GM21360 (cell line): Measurements from ENCODE around the gene XPO6.

ENCODE experiments used
- ATAC-seq: cut with Tn5 transposase; IDR thresholded peaks from one replicate; pipeline ENCODE4 v1.9.1; 2021; ENCODE audit warnings: mild to moderate bottlenecking, moderate library complexity; ENCODE audit not compliant: unreplicated experiment

The XPO6 gene

GRCh38 chr16:28208824-28209223, 2.9 kb downstream of the XPO6 start:
- ATAC-seq: no peak

GRCh38 chr16:28208131-28208530, 3.6 kb downstream of the XPO6 start:
- no peak for ATAC-seq

DNA sequence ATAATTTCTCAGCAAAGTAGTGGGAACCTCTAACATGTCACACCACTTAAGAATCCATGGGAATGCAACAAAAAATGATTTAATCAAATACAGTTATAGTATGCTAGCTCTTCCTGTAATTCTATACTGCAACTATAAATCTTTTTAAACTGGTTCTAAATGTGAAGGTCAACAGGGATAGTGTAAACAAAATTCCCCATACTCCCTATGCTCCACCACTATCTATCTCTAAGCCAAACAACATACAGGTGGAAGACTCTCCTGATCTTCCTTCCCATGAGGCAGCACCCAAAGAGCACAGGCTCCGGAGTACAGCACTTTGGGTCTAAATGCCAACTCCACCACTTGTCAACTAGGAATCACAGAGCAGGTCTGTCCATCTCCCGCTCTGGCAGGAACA, 4.4 kb downstream of the XPO6 start:
- ATAC-seq: no peak

DNA sequence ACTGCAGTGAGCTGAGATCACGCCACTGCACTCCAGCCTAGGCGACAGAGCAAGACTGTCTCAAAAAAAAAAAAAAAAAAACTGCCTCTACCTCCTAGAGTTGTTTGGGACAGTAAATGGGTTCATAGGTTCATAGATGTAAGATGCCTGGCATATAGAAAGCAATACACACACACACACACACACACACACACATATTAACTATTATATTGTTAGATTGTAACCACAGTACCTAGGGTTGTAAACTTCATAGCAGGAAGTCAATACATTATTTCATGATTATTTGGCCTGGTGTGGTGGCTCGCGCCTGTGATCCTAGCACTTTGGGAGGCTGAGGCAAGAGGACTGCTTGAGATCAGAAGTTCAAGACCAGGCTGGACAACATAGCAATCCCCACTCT, 5.8 kb downstream of the XPO6 start:
- no peak for ATAC-seq

GRCh38 chr16:28205117-28205899, 6.5 kb downstream of the XPO6 start:
- ATAC-seq: no peak

- ATAC-seq: no peak
Observed at GRCh38 chr16:28204622-28205021, 7.1 kb downstream of the XPO6 start.

DNA sequence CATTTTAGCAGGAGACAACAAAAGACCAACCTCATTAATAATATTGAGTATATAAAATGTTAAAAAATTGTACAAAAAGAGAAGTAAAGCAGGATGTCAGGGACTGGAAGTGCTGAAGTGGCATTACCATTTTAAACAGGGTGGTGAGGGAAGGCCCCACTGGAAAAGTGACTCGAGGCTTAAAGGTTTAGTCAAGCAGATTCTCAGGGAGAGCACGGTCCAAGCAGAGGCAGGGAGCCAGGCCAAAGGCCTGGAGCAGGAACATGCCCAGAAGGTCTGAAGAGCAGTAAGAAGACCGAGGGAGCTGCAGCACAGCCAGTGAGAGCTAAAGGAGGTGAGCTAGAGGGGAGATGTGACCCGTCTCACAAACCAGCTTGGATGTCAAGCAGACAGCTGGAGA, 7.6 kb downstream of the XPO6 start:
- ATAC-seq: no peak

GRCh38 chr16:28202147-28202746, 9.5 kb downstream of the XPO6 start:
- ATAC-seq: no peak

- ATAC-seq: no peak
Observed at GRCh38 chr16:28200661-28201060, 11.1 kb downstream of the XPO6 start.

DNA sequence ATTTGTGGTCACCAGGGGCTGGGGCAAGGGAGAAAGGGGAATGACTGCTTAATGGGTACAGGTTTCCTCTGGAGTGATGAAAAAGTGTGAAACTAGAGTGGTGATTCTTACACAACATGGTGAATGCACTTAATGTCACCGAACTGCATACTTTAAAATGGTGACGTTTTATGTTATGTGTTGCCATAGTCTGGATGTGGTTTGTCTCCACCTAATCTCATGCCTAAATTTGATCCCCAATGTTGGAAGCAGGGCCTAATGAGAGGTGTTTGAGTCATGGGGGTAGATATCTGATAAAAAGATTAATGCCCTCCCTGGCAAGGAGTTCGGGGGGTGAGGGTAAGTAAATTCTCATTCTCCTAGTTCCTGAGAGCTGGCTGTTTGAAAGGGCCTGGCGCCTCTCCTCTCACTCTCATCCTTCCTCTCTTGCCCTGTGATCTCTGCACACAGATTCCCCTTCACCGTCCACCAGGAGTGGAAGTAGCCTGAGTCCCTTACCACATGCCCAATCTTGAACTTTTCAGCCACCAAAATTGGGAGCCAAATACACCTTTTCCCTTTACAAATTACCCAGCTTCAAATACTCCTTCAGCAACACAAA, 15.3 kb downstream of the XPO6 start:
- ATAC-seq: no peak

GRCh38 chr16:28195859-28196258, 15.9 kb downstream of the XPO6 start:
- no peak for ATAC-seq

GRCh38 chr16:28193530-28194423, 18.0 kb downstream of the XPO6 start:
- ATAC-seq: no peak

- no peak for ATAC-seq
Observed at GRCh38 chr16:28192806-28193529, 18.8 kb downstream of the XPO6 start.

GRCh38 chr16:28191364-28191960, 20.3 kb downstream of the XPO6 start:
- no peak for ATAC-seq

DNA sequence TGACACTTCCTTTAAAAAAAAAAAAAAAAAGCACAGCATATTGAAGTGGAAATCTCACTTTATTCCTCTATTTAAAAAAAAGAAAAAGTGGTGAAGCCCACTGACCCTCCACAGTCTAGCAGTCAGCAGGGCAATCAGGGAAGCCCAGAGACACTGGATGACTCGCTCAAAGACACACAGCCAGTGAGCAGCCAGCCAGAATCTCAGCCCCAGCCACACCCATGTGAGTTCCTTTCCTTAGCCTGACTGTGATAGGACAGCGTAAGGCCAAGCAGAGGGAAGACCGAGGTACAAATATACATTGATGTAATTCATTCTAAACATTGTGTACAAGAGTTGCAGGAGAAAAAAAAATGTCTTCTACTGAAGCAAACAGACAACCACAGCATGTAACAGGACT, 22.5 kb downstream of the XPO6 start:
- ATAC-seq: no peak

- ATAC-seq: peak; percentile 45
Observed at GRCh38 chr16:28188085-28188916, 23.5 kb downstream of the XPO6 start.

GRCh38 chr16:28187595-28188004, 24.2 kb downstream of the XPO6 start:
- ATAC-seq: peak; percentile 43

DNA sequence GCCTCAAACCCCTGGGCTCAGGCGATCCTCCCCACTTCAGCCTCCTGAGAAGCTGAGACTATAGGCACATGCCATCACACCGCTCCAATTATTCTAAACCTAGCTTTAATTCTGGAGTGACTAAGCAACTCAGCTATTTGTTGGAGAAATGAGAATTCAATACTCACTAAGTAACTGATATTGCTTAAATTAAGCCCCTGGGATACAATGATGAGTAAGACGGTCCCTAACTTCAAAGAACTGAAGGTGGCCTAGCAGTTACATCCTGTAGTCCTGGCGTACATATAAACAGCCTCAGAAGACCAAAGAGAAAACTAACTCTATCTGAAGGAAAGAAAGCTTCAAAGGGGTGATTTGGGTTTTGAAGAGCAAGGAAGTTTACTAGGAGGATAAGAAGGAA, 25.0 kb downstream of the XPO6 start:
- ATAC-seq: no peak

GRCh38 chr16:28185696-28186095, 26.1 kb downstream of the XPO6 start:
- ATAC-seq: no peak
